PC-9 (cell line): Measurements from ENCODE around the gene TXNDC2. TPM values are rescaled to one million over a fixed set of nuclear protein-coding genes. Genes with fewer than 3 reads are reported as not detected.

Experiments used
- BruUV-seq: library from RNA; stranded (reverse); fragments of 400-500 nt; replicated peaks from 2 replicates; lab custom pipeline; 2021; lab: Mats Ljungman, UMichigan
- CTCF ChIA-PET: fragments of 300-600 bp; sonication (Branson Sonifier 250); formaldehyde crosslinking; loops from one replicate; lab custom pipeline; 2022; ENCODE audit warnings: antibody characterized with exemption; lab: Charles Lee
- POLR2A ChIA-PET: fragments of 300-600 bp; sonication (Branson Sonifier 250); formaldehyde crosslinking; loops from one replicate; lab custom pipeline; 2022; ENCODE audit warnings: antibody characterized with exemption; ENCODE audit not compliant: unreplicated experiment; lab: Charles Lee
- DNase-seq, 2 experiments: peaks; one replicate each; pipeline versions ENCODE4 v3.0.0 to v3.0.0-alpha.2; 2015 to 2022; ENCODE audit warnings: mixed read lengths in 1 of 2
- H2AFZ ChIP-seq: fragments of 200-600 bp; sonication (generic); 2 replicates; pipeline ENCODE4 v1.8.1; 2017; ENCODE audit warnings: antibody characterized with exemption
- H3F3A ChIP-seq: fragments of 200-600 bp; sonication (generic); 2 replicates; pipeline ENCODE4 v1.8.1; 2017; ENCODE audit warnings: antibody characterized with exemption, mild to moderate bottlenecking, low read depth; ENCODE audit not compliant: insufficient read depth
- H3K27ac ChIP-seq: fragments of 200-600 bp; sonication (generic); 2 replicates; pipeline ENCODE4 v1.6.1; 2016; ENCODE audit warnings: mixed run types
- H3K27me3 ChIP-seq: fragments of 200-600 bp; sonication (generic); 2 replicates; pipeline ENCODE4 v1.6.1; 2016; ENCODE audit warnings: low read depth, mixed run types; ENCODE audit not compliant: insufficient read depth
- H3K36me3 ChIP-seq: fragments of 200-600 bp; sonication (generic); 2 replicates; pipeline ENCODE4 v1.6.1; 2016; ENCODE audit warnings: low read depth, mixed run types
- H3K4me1 ChIP-seq: fragments of 200-600 bp; sonication (generic); replicated peaks from 2 replicates; pipeline ENCODE4 v1.6.1; 2016; ENCODE audit warnings: mixed run types; ENCODE audit not compliant: insufficient read depth
- H3K4me2 ChIP-seq: fragments of 200-600 bp; sonication (generic); 2 replicates; pipeline ENCODE4 v1.6.1; 2017; ENCODE audit warnings: mixed run types
- H3K4me3 ChIP-seq: fragments of 200-600 bp; sonication (generic); 2 replicates; pipeline ENCODE4 v1.6.1; 2016; ENCODE audit warnings: mixed run types
- H3K79me2 ChIP-seq: fragments of 200-600 bp; sonication (generic); 2 replicates; pipeline ENCODE4 v1.6.1; 2017; ENCODE audit warnings: low read depth, mixed run types
- H3K9me2 ChIP-seq: fragments of 200-600 bp; sonication (generic); 2 replicates; pipeline ENCODE4 v1.8.1; 2017; ENCODE audit warnings: mild to moderate bottlenecking; ENCODE audit not compliant: insufficient read depth
- H3K9me3 ChIP-seq: fragments of 200-600 bp; sonication (generic); 2 replicates; pipeline ENCODE4 v1.8.1; 2016; ENCODE audit warnings: low read depth; ENCODE audit not compliant: insufficient read depth
- H4K20me1 ChIP-seq: fragments of 200-600 bp; sonication (generic); 2 replicates; pipeline ENCODE4 v1.8.1; 2017; ENCODE audit not compliant: insufficient read depth
- EZH2 ChIP-seq: fragments of 200-600 bp; sonication (generic); IDR thresholded peaks from 2 replicates; pipeline ENCODE4 v1.8.0; 2017; ENCODE audit warnings: antibody characterized with exemption, low read depth
- intact Hi-C: fragments of 100-400 bp; cut with micrococcal nuclease; formaldehyde crosslinking; loops from one replicate; pipeline ENCODE4 v1.10.0; 2022; ENCODE audit not compliant: unreplicated experiment
- total RNA-seq: library from RNA; stranded (reverse); gene quantifications from 2 replicates; pipeline ENCODE4 v1.2.3, GENCODE V29; 2021
- TF ChIP-seq, protein P1 (sequence below): fragments of 200-600 bp; sonication (generic); conservative IDR thresholded peaks from 2 replicates; pipeline ENCODE4 v1.6.1; 2017; ENCODE audit warnings: mixed run types, antibody characterized with exemption, mild to moderate bottlenecking, moderate library complexity

TXNDC2 gene
- total RNA-seq, 1 experiment from 2014 or later = 0.11 TPM

- Histone ChIP-seq H3K4me2 (peak overlapping the region; percentile 76), H2AFZ (peak overlapping the region; percentile 82), H3K27ac (peak overlapping the region; percentile 97), H3K79me2 (no peaks in the 10 kb centered on the region), H3F3A (peaks cover 30% of the 10 kb centered on the region), H3K9me3 (no peaks in the 10 kb centered on the region), H3K4me1 (peaks cover 34% of the 10 kb centered on the region), H3K9me2 (no peaks in the 10 kb centered on the region), H3K27me3 (no peaks in the 10 kb centered on the region), H3K36me3 (no peaks in the 10 kb centered on the region), H3K4me3 (peak overlapping the region; percentile 52), H4K20me1 (no peaks in the 10 kb centered on the region)
- ChIA-PET CTCF (no interaction called here), POLR2A (interaction anchor here (0.5 to 1.4 kb wide), 6 partner anchors 22 to 1976 kb away, joined by 3 to 33 read pairs (median 6); no protein-coding TSS in a partner anchor)
- no TSS peak for BruUV-seq
- intact Hi-C loops = loop anchor here (1.0 to 2.0 kb wide), 6 partner anchors 9 to 134 kb away; no protein-coding TSS in a partner anchor
- DNase-seq = peak; percentile 57 to 96
- TF ChIP-seq, protein P1, sequence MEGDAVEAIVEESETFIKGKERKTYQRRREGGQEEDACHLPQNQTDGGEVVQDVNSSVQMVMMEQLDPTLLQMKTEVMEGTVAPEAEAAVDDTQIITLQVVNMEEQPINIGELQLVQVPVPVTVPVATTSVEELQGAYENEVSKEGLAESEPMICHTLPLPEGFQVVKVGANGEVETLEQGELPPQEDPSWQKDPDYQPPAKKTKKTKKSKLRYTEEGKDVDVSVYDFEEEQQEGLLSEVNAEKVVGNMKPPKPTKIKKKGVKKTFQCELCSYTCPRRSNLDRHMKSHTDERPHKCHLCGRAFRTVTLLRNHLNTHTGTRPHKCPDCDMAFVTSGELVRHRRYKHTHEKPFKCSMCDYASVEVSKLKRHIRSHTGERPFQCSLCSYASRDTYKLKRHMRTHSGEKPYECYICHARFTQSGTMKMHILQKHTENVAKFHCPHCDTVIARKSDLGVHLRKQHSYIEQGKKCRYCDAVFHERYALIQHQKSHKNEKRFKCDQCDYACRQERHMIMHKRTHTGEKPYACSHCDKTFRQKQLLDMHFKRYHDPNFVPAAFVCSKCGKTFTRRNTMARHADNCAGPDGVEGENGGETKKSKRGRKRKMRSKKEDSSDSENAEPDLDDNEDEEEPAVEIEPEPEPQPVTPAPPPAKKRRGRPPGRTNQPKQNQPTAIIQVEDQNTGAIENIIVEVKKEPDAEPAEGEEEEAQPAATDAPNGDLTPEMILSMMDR = no peak
- no peak for TF ChIP-seq EZH2
Measured at GRCh38 chr18:9876867-9877654, 8.7 kb upstream of the TXNDC2 start.

DNA sequence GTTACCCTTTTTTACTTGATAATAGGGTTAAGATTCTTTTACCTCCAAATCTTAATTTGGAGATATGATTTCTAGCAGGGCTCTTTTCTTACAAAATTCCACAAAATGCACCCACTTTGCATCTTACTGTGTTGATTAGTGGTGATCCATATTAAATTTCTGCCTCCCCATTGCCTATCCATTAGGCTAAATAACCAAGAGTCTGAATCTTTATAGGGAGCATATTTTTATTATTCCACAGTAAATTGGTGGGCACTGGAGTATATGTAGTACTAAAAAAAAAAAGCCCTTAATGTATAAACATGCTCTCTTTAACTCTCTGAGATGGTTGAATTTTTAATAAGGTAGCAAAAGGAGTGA is 8.1 kb upstream of the TXNDC2 start:
- Histone ChIP-seq H2AFZ (peak overlapping the region; percentile 82), H3K36me3 (no peaks in the 10 kb centered on the region), H3K27ac (peak overlapping the region; percentile 97), H3K79me2 (no peaks in the 10 kb centered on the region), H3K27me3 (no peaks in the 10 kb centered on the region), H3K4me2 (peak overlapping the region; percentile 76), H4K20me1 (no peaks in the 10 kb centered on the region), H3K9me3 (no peaks in the 10 kb centered on the region), H3K4me1 (peaks cover 34% of the 10 kb centered on the region), H3F3A (peaks cover 30% of the 10 kb centered on the region), H3K9me2 (no peaks in the 10 kb centered on the region), H3K4me3 (peak overlapping the region; percentile 52)
- intact Hi-C loops = loop anchor here (1.0 to 2.0 kb wide), 5 partner anchors 9 to 134 kb away; no protein-coding TSS in a partner anchor
- TF ChIP-seq, protein P1 = no peak
- TF ChIP-seq EZH2 = no peak
- POLR2A ChIA-PET = interaction anchor here (0.5 to 1.4 kb wide), 3 partner anchors 21 to 1975 kb away, joined by 3 to 33 read pairs (median 7); no protein-coding TSS in a partner anchor
- CTCF ChIA-PET = no interaction called here
- DNase-seq = no peak
- BruUV-seq = TSS peak; percentile 92

- no peak for TF ChIP-seq EZH2
- TF ChIP-seq, protein P1 = no peak
- no peak for DNase-seq
- Histone ChIP-seq H3K4me1 (peaks cover 34% of the 10 kb centered on the region), H3K4me3 (no peak overlapping the region), H3K27ac (peak overlapping the region; percentile 97), H3K4me2 (peak overlapping the region; percentile 18; the same call in 1 of the 2 replicates), H3K9me2 (no peaks in the 10 kb centered on the region), H3K79me2 (no peaks in the 10 kb centered on the region), H3K27me3 (no peaks in the 10 kb centered on the region), H3K9me3 (no peaks in the 10 kb centered on the region), H3F3A (peaks cover 30% of the 10 kb centered on the region), H3K36me3 (no peaks in the 10 kb centered on the region), H4K20me1 (no peaks in the 10 kb centered on the region), H2AFZ (no peak overlapping the region)
- POLR2A ChIA-PET = no interaction called here
- CTCF ChIA-PET = no interaction called here
- BruUV-seq = no TSS peak
- intact Hi-C loops = no loop called here
Measured at GRCh38 chr18:9878095-9878494, 7.7 kb upstream of the TXNDC2 start.
